Stimulated activated CD8-positive, alpha-beta memory T cell treated with anti-CD3 and anti-CD28 coated beads, Interleukin-15, amount 100 ng/mL, for 48 hours (primary cell): ENCODE data around the gene TMEM165.

ENCODE experiments used
- DNase-seq, 2 donors: peaks; one replicate each; pipeline ENCODE4 v3.0.0-alpha.2; 2020; ENCODE audit warnings: low read depth in 2 of 2

Gene TMEM165

GRCh38 chr4:55367084-55367722, 28.6 kb upstream of the TMEM165 start:
- DNase-seq = no peak

DNA sequence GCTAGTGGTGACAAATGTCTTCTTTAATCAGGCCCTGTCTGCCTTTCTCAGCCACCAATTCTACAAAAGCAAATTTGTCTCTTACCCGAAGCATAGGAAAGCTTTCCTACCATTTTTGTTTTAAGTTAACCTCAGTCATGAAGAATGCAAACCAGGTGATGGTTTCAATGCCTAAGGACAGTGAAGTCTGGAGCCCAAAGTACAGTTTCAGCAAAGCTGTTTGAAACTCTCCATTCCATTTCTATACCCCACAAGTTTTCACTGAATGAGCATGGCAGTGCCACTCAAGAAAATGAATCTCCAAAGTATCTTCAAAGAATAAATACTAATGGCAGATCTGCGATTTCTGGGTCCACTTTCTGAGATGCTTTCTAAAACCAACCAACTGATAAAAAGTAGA, 25.8 kb upstream of the TMEM165 start:
- no peak for DNase-seq

DNA sequence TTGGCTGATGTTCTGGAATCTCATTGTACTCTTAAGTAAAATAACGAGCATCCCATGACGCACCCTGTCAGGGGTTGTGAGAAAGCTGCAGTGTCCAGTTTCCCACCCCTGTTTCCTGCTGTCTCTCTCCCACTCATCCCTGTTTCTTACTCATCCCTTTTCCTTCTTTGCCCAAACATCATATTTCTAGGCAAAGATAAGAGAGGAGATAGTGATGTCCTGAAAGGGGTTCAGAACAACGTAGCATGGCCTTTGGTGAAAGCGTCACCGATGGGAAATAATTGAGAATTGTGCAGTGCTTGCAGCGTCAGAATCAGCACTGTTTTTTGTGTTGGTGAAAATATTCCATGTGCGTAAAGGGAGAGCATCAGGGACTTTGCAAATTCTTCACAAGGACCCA, 23.5 kb upstream of the TMEM165 start:
- DNase-seq = no peak

DNA sequence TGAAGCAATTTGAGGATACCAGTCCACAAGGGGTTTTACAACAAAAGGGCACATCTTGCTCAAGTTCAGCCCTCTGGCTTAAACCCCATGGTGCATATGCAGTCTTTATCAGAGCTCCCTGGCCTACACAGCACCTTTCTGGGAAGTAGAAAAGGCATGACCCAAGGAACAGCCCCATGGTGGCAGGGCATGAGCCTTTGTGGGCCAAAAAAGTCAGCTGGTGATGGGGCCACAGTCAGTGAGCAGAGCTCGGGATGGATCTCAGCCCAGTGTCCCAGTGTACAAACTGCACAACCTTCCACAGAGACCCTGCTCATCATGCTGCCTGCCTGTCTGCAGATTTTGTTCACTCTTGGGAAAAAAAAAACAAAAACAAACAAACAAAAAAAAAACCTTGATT, 22.3 kb upstream of the TMEM165 start:
- no peak for DNase-seq

DNA sequence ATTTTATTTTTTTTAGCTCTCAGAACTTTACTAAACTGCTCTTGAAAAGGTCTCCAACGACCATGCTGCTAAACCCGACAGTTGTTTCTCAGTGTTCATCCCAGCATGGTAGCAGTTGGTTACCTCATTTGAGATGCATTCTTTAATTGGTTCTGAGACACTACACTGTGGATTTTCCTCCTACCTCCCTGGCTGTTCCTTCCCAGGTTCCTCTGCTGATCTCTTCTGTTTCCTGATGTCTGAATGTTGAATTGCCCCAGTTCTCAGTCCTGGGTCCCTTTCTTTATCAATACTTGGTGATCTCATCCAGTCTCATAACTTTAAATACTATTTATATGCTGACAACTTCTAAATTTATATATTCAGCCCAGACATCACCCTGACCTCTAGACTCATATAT, 19.1 kb upstream of the TMEM165 start:
- DNase-seq = no peak

DNA sequence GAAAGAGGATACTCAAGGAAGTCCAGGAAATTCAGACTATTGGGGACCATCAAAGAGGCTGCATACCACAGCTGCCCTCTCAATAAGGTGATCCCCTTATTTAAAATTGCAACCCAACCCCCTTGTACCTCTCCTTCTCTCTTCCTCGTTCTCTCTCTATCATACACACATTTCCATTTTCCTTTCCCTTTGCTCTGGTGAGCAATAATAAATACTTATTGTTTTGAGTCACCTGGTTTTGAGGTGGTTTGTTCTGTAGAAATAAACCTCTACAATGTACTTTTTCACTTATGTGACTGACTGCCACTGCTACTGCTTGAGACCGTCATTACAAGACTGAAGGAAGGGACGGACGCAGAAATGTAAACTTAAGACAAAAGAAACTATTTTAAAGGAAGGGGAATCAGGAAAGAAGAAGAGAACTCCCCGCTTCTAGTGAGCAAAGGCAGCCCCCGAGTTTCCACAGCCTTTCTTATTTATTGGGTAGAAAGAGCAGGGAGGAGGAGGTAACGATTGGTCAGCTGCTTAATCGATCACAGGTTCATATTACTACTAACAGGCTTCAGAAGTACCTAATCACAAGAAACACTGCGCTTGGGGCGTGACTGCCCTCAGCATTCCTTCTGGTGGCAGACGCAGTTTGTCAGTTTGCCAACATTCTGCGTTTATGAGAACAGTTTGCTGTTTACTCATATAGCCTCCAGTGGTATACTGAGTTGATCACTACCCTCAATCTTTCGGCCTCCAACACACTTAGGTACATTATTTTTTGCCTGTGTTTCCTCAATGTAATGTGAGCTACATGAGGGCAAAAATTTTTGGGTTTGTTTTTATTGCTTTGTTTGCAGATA, 16.9 kb upstream of the TMEM165 start:
- no peak for DNase-seq

- no peak for DNase-seq
Measured at GRCh38 chr4:55380576-55380975, 15.2 kb upstream of the TMEM165 start.

DNA sequence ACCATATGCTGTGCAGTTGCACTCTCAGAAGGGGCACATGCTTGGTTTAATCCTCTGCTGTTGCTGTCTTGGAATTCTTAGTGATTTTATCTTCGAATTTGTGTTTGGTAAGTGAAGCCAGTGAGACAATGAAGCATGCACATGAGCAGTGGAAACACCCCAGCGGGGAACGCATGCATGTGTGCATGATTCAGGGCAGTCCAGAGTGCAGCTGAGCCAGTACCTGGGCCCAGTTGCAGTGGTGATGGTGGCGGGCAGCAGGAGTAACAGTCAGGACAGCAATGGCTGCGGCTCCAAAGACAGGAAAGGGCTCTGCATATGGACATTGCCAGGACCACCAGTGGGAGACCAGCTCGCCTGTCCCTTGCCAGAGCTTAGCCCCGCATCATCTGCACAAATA, 14.3 kb upstream of the TMEM165 start:
- no peak for DNase-seq

DNA sequence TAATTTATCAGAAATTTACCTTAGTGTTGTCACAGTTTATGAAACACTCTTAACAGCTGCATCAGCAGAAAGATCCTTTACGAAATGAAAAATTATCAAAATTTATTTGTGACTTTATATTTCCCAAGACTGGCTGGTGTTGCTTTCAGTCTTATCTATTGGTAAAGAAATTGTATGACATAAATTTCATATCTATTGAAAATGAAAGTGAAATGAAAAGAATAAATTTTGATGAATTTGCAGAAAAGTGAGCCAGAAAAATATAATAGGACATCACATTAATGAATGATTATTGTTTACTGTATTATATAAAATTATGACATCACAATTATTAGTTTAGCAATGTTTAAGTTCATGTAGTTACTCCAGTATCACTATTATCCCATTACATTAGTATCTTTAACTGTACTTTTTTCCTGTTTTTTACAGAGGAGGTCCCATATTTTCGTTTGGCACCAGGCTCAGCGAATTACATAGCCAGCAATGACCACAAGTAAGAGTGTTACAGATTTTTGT, 13.2 kb upstream of the TMEM165 start:
- DNase-seq = no peak

GRCh38 chr4:55385201-55385649, 10.5 kb upstream of the TMEM165 start:
- no peak for DNase-seq

GRCh38 chr4:55386073-55386472, 9.7 kb upstream of the TMEM165 start:
- DNase-seq = no peak

GRCh38 chr4:55386840-55387239, 8.9 kb upstream of the TMEM165 start:
- DNase-seq = no peak

DNA sequence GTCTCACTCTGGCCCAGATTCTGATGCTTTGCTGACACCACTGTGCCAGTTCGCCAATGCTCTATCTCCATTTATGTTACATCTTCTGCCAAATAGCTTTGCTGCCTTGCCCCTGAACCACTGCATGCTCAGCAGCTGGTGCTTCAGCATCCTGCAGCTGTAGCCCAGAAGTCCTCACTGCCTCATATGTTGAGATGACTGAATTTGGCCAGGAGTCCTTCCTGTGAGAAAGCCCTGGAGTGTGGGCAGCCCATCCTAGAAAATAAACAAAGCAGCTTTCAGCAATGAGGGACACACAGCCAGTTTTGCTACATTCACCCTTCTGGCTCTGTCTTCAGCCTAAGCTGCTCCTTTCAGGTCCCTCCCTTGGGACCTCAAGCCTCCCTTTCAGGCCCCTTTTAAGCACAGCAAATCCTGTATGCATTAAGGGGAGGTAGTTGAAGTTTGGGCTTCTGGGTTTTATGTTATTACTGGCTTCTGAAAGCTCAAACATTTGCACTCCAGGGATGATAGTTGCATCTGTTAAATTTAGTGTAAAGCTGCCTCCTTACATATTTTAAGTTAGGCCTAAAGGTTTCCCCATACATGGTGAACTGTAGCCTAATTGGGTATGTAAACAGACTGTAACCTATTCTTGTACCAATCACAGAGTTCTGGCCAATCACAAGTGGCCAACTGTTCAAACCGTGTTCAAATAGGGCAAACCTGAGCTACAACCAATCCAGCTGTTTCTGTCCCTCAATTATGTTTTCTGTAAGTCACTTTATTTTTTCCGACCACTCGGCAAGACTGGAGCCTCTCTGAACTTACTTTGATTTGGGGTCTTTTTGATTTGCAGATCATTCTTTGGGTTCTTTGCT, 2.1 kb upstream of the TMEM165 start:
- DNase-seq = no peak

DNA sequence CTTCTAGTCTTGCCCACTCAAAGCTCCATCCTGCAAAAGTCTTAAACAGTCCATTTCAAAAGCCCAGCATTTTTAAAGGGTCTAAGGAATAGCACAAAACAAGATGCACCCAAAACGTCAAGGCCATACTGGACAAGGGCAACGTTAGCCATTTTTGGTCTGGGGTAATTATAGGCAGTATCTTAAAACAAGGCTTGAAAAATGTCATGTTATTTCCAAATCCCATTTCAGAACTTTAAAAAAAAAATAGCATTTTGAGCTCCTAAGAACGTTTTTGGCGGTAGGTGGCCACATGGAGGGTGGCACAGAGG, 584 bp upstream of the TMEM165 start:
- DNase-seq = no peak

- peak; percentile 3 to 16 for DNase-seq
Measured at GRCh38 chr4:55396308-55397125, 760 bp downstream of the TMEM165 start.

GRCh38 chr4:55397126-55397436, 1.3 kb downstream of the TMEM165 start:
- no peak for DNase-seq

DNA sequence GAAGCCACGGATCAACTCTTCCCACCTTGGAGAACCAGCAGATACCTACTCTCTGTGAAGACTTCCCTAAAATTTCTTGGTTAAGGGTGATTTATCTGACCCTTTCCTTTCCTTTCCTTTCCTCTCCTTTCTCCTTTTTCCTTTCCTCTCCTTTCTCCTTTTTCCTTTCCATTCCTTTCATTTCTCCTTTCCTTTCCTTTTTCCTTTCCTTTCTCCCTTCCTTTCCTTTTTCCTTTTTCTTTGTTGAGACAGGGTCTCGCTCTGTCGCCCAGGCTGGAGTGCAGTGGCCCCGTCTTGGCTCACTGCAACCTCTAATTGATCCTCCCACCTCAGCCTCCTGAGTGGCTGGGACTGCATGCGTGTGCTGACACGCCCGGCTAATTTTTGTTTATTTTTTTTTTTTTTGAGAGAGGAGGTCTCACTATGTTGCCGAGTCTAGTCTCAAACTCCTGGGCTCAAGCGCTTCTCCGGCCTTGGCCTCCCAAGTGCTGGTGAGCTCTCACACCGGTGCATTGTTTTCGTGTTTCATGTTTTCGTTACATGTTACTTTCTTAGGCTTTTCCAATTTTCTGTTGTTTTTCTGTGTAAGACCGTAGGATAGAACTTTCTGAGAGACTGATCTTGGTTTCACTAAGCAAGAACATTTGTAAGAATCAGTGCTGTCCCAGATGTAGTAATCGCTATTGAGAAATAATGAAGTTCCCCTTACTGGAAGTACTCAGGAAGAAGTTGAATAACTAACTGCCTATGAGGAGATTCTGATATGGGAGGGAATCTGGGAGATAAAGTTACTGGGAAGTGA, 2.0 kb downstream of the TMEM165 start:
- DNase-seq = no peak

DNA sequence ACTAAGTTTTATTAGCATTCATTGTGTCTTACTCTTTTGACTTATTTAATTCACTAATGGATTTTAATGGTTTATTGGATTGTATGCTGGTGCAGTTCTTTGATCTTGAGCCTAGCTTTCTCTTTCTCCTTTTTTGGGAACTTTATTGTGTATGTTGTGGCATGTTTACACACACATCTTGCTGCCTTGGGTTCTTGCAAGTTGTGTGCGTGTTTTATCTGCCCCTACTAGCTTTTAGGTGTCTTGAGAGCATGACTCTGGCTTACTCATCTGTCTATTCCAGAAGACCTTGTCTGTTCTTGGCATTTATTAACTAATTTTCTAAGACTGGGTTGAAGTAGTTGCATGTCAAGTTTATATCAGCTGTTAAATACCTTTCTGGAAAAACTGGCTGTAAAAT, 2.7 kb downstream of the TMEM165 start:
- DNase-seq = no peak

GRCh38 chr4:55398966-55399365, 3.2 kb downstream of the TMEM165 start:
- DNase-seq = no peak

DNA sequence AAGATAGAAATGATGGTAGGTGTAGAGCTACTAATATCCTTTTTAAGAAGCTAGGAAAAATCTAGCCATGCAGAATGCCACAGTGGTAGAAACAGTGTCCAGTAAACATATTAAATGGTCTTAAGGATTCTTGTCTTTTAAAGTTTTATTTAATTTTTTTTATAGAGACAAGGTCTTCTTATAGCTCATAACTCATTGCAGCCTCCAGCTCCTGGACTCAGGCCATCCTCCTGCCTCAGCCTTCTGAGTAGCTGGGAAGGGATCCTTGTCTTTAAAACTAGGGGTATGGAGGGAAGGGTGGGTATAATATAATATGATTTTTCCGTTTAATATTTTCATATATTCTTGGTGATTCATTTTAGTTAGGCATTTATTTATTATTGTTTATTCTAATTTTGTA, 3.8 kb downstream of the TMEM165 start:
- no peak for DNase-seq

DNA sequence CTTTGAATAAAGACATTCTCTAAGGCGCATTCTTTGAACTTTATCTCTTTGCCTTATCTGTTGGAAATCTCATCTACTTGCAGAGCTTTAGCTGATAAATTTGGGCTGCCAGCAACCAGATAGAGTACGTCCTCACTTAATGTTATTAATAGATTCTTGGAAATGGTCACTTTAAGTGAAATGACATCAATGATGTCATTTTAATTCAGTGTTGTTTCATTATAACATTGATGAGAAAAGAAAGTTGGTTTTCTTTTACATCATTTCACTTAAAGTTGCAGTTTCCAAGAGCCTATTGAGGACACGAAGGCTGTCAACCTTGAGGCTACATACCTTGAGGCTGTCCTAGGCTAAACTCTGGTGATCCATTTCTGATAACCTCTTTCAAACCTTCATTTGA, 9.3 kb downstream of the TMEM165 start:
- DNase-seq = no peak
